ENCODE data around the gene COBL. TPM values are rescaled to one million over a fixed set of nuclear protein-coding genes. Genes with fewer than 3 reads are reported as not detected.

The COBL gene
- total and polyA plus RNA-seq, 3 experiments from 2014 or later, result not detected

DNA sequence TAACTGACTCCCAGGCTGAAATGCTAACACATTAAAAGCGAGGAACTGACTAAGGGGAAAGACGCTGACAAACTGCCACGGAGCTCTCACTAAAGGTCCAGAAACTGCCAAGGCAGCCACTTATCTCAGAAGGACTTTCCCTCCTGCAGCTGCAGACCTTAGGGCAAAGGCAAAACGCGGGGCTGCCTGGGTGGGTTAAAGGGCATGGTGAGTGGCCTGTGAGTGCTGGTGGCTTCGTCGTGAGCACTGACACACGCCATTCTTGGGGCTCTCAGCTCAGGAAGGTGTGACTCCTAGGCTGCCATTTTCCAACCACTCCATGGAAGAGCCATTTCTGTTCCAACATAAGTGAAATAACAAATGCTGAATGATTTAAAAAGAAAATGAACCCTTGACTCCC, 232.5 kb downstream of the COBL start:
- ChIA-PET CTCF (no interaction called here), POLR2A (no interaction called here)
- no peak overlapping the region for H3K27ac ChIP-seq (ENCODE audit: low read depth, low read length)
- no peak for DNase-seq
- Mint-ChIP-seq H3K9me3 (peaks cover 0 to 5% (median 0%) of the 10 kb centered on the region in 5 donors), H3K36me3 (no peaks in the 10 kb centered on the region), H3K27me3 (no peaks in the 10 kb centered on the region), H3K27ac (no peak overlapping the region), H3K4me3 (no peak overlapping the region), H3K4me1 (no peaks in the 10 kb centered on the region)
- H3K4me3 ChIP-seq (ENCODE audit: low read length), result no peak overlapping the region
- H3K9me3 ChIP-seq (ENCODE audit: low read length), result no peaks in the 10 kb centered on the region
- H3K36me3 ChIP-seq (ENCODE audit: insufficient read depth, low read length), result no peaks in the 10 kb centered on the region
- H3K4me1 ChIP-seq (ENCODE audit: insufficient read depth, low read length), result no peaks in the 10 kb centered on the region
- H3K27me3 ChIP-seq (ENCODE audit: insufficient read depth, low read length, poor library complexity, severe bottlenecking), result no peaks in the 10 kb centered on the region

GRCh38 chr7:51082940-51083533, 233.6 kb downstream of the COBL start:
- POLR2A ChIA-PET, result no interaction called here
- H3K4me1 Mint-ChIP-seq, result no peaks in the 10 kb centered on the region
- CTCF ChIA-PET, result interaction anchor here (0.7 kb wide), 1 partner anchor 15 kb away, joined by 3 read pairs; no protein-coding TSS in a partner anchor

GRCh38 chr7:51082096-51082840, 234.3 kb downstream of the COBL start:
- Histone ChIP-seq H3K27me3 (ENCODE audit: insufficient read depth, low read length, poor library complexity, severe bottlenecking) (no peaks in the 10 kb centered on the region), H3K36me3 (ENCODE audit: insufficient read depth, low read length) (no peaks in the 10 kb centered on the region), H3K9me3 (ENCODE audit: low read length) (no peaks in the 10 kb centered on the region), H3K27ac (ENCODE audit: low read depth, low read length) (no peak overlapping the region), H3K4me3 (ENCODE audit: low read length) (no peak overlapping the region), H3K4me1 (ENCODE audit: insufficient read depth, low read length) (no peaks in the 10 kb centered on the region)
- no peak overlapping the region for H3K4me3 Mint-ChIP-seq
- CTCF ChIA-PET, result interaction anchor here (0.7 kb wide), 1 partner anchor 15 kb away, joined by 3 read pairs; no protein-coding TSS in a partner anchor
- no peaks in the 10 kb centered on the region for H3K4me1 Mint-ChIP-seq
- POLR2A ChIA-PET, result no interaction called here
- H3K36me3 Mint-ChIP-seq, result no peaks in the 10 kb centered on the region
- H3K9me3 Mint-ChIP-seq, result peaks cover 0 to 2% (median 0%) of the 10 kb centered on the region in 5 donors
- H3K27me3 Mint-ChIP-seq, result no peaks in the 10 kb centered on the region
- DNase-seq, result no peak
- H3K27ac Mint-ChIP-seq, result no peak overlapping the region

More at GRCh38 chr7:51082940-51083533, 233.6 kb downstream of the COBL start:
- Histone ChIP-seq H3K9me3 (ENCODE audit: low read length) (no peaks in the 10 kb centered on the region), H3K4me1 (ENCODE audit: insufficient read depth, low read length) (no peaks in the 10 kb centered on the region), H3K27me3 (ENCODE audit: insufficient read depth, low read length, poor library complexity, severe bottlenecking) (no peaks in the 10 kb centered on the region), H3K4me3 (ENCODE audit: low read length) (no peak overlapping the region), H3K27ac (ENCODE audit: low read depth, low read length) (no peak overlapping the region), H3K36me3 (ENCODE audit: insufficient read depth, low read length) (no peaks in the 10 kb centered on the region)
- Mint-ChIP-seq H3K27ac (no peak overlapping the region), H3K4me3 (no peak overlapping the region), H3K36me3 (no peaks in the 10 kb centered on the region), H3K27me3 (no peaks in the 10 kb centered on the region), H3K9me3 (peaks cover 0 to 2% (median 0%) of the 10 kb centered on the region in 5 donors)
- DNase-seq, result no peak

- Histone ChIP-seq H3K27ac (ENCODE audit: low read depth, low read length) (no peak overlapping the region), H3K4me3 (ENCODE audit: low read length) (no peak overlapping the region), H3K9me3 (ENCODE audit: low read length) (no peaks in the 10 kb centered on the region), H3K36me3 (ENCODE audit: insufficient read depth, low read length) (no peaks in the 10 kb centered on the region), H3K4me1 (ENCODE audit: insufficient read depth, low read length) (no peaks in the 10 kb centered on the region), H3K27me3 (ENCODE audit: insufficient read depth, low read length, poor library complexity, severe bottlenecking) (no peaks in the 10 kb centered on the region)
- H3K4me1 Mint-ChIP-seq, result no peaks in the 10 kb centered on the region
- no peak for DNase-seq
- H3K9me3 Mint-ChIP-seq, result peaks cover 0 to 1% (median 0%) of the 10 kb centered on the region in 5 donors
- no peak overlapping the region for H3K27ac Mint-ChIP-seq
- POLR2A ChIA-PET, result no interaction called here
- H3K36me3 Mint-ChIP-seq, result no peaks in the 10 kb centered on the region
- no peaks in the 10 kb centered on the region for H3K27me3 Mint-ChIP-seq
- CTCF ChIA-PET, result no interaction called here
- no peak overlapping the region for H3K4me3 Mint-ChIP-seq
Measured at GRCh38 chr7:51081270-51081890, 235.2 kb downstream of the COBL start.

GRCh38 chr7:51080622-51081269, 235.9 kb downstream of the COBL start:
- no peak overlapping the region for H3K4me3 Mint-ChIP-seq
- Histone ChIP-seq H3K27ac (ENCODE audit: low read depth, low read length) (no peak overlapping the region), H3K9me3 (ENCODE audit: low read length) (no peaks in the 10 kb centered on the region), H3K27me3 (ENCODE audit: insufficient read depth, low read length, poor library complexity, severe bottlenecking) (no peaks in the 10 kb centered on the region), H3K36me3 (ENCODE audit: insufficient read depth, low read length) (no peaks in the 10 kb centered on the region), H3K4me3 (ENCODE audit: low read length) (no peak overlapping the region), H3K4me1 (ENCODE audit: insufficient read depth, low read length) (no peaks in the 10 kb centered on the region)
- no peaks in the 10 kb centered on the region for H3K4me1 Mint-ChIP-seq
- CTCF ChIA-PET, result no interaction called here
- H3K9me3 Mint-ChIP-seq, result no peaks in the 10 kb centered on the region
- no peaks in the 10 kb centered on the region for H3K36me3 Mint-ChIP-seq
- H3K27me3 Mint-ChIP-seq, result no peaks in the 10 kb centered on the region
- POLR2A ChIA-PET, result no interaction called here
- DNase-seq, result no peak
- no peak overlapping the region for H3K27ac Mint-ChIP-seq

DNA sequence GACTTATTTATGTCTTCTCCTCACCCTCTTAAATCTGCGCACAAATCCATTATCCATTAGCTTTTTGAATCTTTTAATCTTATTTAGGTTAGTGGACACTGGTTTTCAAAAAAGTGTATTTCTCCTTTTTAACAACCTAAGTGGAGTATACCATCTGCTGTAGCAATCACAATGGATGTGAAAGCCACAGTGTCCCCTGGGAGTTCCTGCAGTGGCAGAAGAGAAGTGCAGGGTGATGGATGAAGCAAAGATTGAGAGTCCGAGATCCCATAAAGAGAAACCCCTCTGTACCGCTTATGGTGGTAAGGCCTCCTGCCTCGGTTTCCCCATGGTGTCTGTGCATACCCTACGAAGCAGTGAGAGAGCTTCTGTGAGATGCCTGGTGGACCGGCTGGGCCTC, 236.4 kb downstream of the COBL start:
- H3K27ac Mint-ChIP-seq, result no peak overlapping the region
- ChIA-PET POLR2A (no interaction called here), CTCF (no interaction called here)
- H3K27me3 Mint-ChIP-seq, result no peaks in the 10 kb centered on the region
- no peak overlapping the region for H3K27ac ChIP-seq (ENCODE audit: low read depth, low read length)
- H3K9me3 ChIP-seq (ENCODE audit: low read length), result no peaks in the 10 kb centered on the region
- H3K36me3 Mint-ChIP-seq, result no peaks in the 10 kb centered on the region
- no peaks in the 10 kb centered on the region for H3K4me1 Mint-ChIP-seq
- no peaks in the 10 kb centered on the region for H3K4me1 ChIP-seq (ENCODE audit: insufficient read depth, low read length)
- no peaks in the 10 kb centered on the region for H3K36me3 ChIP-seq (ENCODE audit: insufficient read depth, low read length)
- H3K27me3 ChIP-seq (ENCODE audit: insufficient read depth, low read length, poor library complexity, severe bottlenecking), result no peaks in the 10 kb centered on the region
- DNase-seq, result no peak
- no peaks in the 10 kb centered on the region for H3K9me3 Mint-ChIP-seq
- H3K4me3 ChIP-seq (ENCODE audit: low read length), result no peak overlapping the region
- no peak overlapping the region for H3K4me3 Mint-ChIP-seq

GRCh38 chr7:51079494-51079893, 237.1 kb downstream of the COBL start:
- POLR2A ChIA-PET, result no interaction called here
- CTCF ChIA-PET, result no interaction called here
- H3K27me3 ChIP-seq (ENCODE audit: insufficient read depth, low read length, poor library complexity, severe bottlenecking), result no peaks in the 10 kb centered on the region

DNA sequence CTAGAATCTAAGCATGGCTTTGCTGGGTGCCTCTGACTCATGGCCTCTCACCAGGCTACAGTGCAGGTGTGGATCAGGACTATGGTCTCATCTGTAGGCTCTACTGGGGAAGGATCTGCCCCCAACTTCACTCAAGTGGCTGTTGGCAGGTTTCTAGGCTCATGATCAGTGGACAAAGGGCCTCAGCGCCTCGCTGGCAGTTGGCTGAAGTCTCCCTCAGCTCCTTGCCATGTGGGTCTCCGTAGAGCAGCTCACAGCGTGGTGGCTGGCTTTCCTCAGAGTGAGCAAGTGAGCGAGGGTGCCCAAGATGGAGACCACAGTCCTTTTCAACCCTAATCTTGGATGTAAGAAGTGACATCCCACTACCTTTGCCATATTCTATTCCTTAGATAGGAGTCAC, 238.0 kb downstream of the COBL start:
- POLR2A ChIA-PET, result no interaction called here
- CTCF ChIA-PET, result no interaction called here
- Mint-ChIP-seq H3K27ac (no peak overlapping the region), H3K4me3 (no peak overlapping the region), H3K36me3 (no peaks in the 10 kb centered on the region), H3K27me3 (no peaks in the 10 kb centered on the region), H3K4me1 (no peaks in the 10 kb centered on the region), H3K9me3 (no peaks in the 10 kb centered on the region)
- Histone ChIP-seq H3K36me3 (ENCODE audit: insufficient read depth, low read length) (no peaks in the 10 kb centered on the region), H3K27me3 (ENCODE audit: insufficient read depth, low read length, poor library complexity, severe bottlenecking) (no peaks in the 10 kb centered on the region), H3K27ac (ENCODE audit: low read depth, low read length) (no peak overlapping the region), H3K9me3 (ENCODE audit: low read length) (no peaks in the 10 kb centered on the region), H3K4me3 (ENCODE audit: low read length) (no peak overlapping the region), H3K4me1 (ENCODE audit: insufficient read depth, low read length) (no peaks in the 10 kb centered on the region)
- DNase-seq, result no peak

More at GRCh38 chr7:51079494-51079893, 237.1 kb downstream of the COBL start:
- Histone ChIP-seq H3K9me3 (ENCODE audit: low read length) (no peaks in the 10 kb centered on the region), H3K4me1 (ENCODE audit: insufficient read depth, low read length) (no peaks in the 10 kb centered on the region), H3K4me3 (ENCODE audit: low read length) (no peak overlapping the region), H3K27ac (ENCODE audit: low read depth, low read length) (no peak overlapping the region), H3K36me3 (ENCODE audit: insufficient read depth, low read length) (no peaks in the 10 kb centered on the region)
- no peaks in the 10 kb centered on the region for H3K4me1 Mint-ChIP-seq
- no peaks in the 10 kb centered on the region for H3K36me3 Mint-ChIP-seq
- H3K27ac Mint-ChIP-seq, result no peak overlapping the region
- no peaks in the 10 kb centered on the region for H3K27me3 Mint-ChIP-seq
- no peak overlapping the region for H3K4me3 Mint-ChIP-seq
- H3K9me3 Mint-ChIP-seq, result no peaks in the 10 kb centered on the region
- DNase-seq, result no peak
